Brain microvascular endothelial cell (primary cell): ENCODE measurements around the gene PFKL.
A peak's percentile ranks its signal among the peaks of the same experiment; 100 is the strongest.

Experiments
- DNase-seq: peaks from one replicate; pipeline ENCODE4 v3.0.0-alpha.2; 2020
- H3K27ac ChIP-seq: fragments of 250-450 bp; sonication (Bioruptor Pico); 2 replicates; pipeline ENCODE4 v1.5.1; 2020; ENCODE audit warnings: mild to moderate bottlenecking, moderate library complexity
- H3K27me3 ChIP-seq: fragments of 250-450 bp; sonication (Bioruptor Pico); replicated peaks from 2 replicates; pipeline ENCODE4 v1.5.1; 2020; ENCODE audit warnings: mild to moderate bottlenecking
- H3K36me3 ChIP-seq: fragments of 250-450 bp; sonication (Bioruptor Pico); replicated peaks from 2 replicates; pipeline ENCODE4 v1.5.1; 2020; ENCODE audit warnings: mild to moderate bottlenecking
- H3K4me3 ChIP-seq: 2 replicates; pipeline ENCODE4 v1.5.1; 2011; ENCODE audit warnings: low read depth, mild to moderate bottlenecking, control low read depth, low read length, moderate library complexity
- in situ Hi-C: cut with HindIII; loops from 2 replicates; pipeline ENCODE4 v1.10.0; 2017; ENCODE audit warnings: low sequenced_read_pairs, low pct_ligation_motif_present
- TF ChIP-seq, protein P1 (sequence below): IDR thresholded peaks from 2 replicates; pipeline ENCODE4 v1.5.1; 2011; ENCODE audit warnings: low read depth, mild to moderate bottlenecking, moderate library complexity, low read length, control low read depth, inconsistent platforms; ENCODE audit errors: missing control alignments

The PFKL gene

DNA sequence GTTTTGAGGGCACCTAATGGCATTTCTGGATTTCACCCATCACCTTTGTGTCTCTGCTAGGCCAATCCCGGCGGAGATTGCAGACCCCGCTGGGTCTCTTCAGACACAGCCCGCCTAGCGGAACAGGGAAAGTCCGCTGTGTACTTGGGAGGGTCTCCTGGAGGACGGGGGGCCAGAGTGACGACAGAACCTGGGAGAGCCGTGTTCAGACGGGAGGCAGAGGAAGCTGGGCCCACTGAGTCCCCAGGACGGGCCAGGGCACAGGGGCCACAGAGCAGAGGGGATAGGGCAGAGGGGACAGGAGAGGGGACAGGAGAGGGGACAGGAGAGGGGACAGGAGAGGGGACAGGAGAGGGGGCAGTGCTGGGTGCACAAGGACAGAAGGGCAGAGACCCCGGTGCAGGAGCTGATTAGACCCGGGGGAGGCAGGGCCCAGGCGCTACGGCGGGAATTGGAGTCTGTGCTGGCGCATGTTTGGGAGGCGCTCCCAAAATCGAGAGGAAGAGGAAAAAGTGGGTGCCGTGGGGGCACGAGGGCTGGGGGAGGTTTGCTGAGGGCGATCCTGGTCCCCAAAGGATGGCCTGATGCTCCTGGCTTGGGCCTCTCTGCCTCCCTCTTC, 66.2 kb downstream of the PFKL start:
- TF ChIP-seq, protein P1, sequence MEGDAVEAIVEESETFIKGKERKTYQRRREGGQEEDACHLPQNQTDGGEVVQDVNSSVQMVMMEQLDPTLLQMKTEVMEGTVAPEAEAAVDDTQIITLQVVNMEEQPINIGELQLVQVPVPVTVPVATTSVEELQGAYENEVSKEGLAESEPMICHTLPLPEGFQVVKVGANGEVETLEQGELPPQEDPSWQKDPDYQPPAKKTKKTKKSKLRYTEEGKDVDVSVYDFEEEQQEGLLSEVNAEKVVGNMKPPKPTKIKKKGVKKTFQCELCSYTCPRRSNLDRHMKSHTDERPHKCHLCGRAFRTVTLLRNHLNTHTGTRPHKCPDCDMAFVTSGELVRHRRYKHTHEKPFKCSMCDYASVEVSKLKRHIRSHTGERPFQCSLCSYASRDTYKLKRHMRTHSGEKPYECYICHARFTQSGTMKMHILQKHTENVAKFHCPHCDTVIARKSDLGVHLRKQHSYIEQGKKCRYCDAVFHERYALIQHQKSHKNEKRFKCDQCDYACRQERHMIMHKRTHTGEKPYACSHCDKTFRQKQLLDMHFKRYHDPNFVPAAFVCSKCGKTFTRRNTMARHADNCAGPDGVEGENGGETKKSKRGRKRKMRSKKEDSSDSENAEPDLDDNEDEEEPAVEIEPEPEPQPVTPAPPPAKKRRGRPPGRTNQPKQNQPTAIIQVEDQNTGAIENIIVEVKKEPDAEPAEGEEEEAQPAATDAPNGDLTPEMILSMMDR = no peak
- in situ Hi-C loops = no loop called here
- Histone ChIP-seq H3K27ac (no peak overlapping the region), H3K27me3 (no peaks in the 10 kb centered on the region), H3K4me3 (no peak overlapping the region), H3K36me3 (no peaks in the 10 kb centered on the region)
- no peak for DNase-seq

DNA sequence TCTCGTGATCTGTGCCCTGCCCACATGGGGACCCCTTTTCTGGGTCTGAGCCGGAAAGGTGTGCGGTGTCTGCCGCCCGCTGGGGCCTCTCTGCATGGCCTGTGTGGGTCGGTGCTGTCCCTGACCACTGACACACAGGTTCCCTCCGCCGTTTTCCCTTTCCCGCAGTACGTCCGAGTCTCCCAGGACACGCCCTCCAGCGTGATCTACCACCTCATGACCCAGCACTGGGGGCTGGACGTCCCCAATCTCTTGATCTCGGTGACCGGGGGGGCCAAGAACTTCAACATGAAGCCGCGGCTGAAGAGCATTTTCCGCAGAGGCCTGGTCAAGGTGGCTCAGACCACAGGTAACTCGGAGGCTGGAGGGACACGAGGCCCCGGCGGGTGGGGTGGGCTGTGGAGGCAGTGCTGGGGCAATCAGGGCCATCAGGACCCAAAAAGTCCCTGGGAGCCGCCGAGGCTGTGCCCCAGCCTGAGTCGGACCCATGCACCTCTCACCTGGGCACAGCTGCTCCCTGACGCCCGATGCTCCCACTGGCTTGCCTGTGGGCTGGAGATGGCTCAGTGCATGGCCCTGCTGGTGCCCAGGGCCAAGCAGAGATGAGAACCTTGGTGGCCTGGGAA, 66.8 kb downstream of the PFKL start:
- TF ChIP-seq, protein P1 = no peak
- DNase-seq = no peak
- H3K36me3 ChIP-seq = no peaks in the 10 kb centered on the region
- no peaks in the 10 kb centered on the region for H3K27me3 ChIP-seq
- in situ Hi-C loops = no loop called here
- H3K4me3 ChIP-seq = no peak overlapping the region
- H3K27ac ChIP-seq = no peak overlapping the region

DNA sequence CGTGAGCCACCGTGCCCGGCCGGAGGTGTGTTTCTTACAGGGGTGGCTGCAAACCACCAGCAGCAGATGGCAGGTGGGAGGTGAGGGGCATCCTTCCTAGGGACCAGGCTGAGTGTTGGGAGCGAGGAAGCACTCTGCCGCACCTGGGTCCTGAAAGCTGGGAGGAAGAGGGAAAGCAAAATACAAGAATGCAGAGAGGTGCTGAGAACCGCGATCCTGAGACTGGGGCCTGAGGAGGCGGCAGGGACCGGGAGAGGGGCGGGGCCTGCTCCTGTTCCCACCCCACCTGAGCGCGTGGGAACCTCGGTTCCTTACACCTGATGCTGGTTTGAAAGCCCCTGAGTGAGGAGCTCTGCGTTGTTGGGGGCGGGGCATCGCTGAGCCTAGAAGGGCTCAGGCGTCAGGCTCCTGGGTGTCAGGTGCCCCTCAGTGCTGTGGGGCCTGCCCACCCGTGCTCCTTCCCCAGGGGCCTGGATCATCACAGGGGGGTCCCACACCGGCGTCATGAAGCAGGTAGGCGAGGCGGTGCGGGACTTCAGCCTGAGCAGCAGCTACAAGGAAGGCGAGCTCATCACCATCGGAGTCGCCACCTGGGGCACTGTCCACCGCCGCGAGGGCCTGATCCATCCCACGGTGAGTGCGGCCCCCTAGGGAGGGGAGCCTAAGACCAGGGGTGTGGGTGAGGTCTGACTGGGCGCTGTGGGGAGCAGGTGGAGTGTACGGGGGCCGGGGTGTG, 69.0 kb downstream of the PFKL start:
- no peaks in the 10 kb centered on the region for H3K36me3 ChIP-seq
- TF ChIP-seq, protein P1 = no peak
- no peaks in the 10 kb centered on the region for H3K27me3 ChIP-seq
- H3K4me3 ChIP-seq = no peak overlapping the region
- no peak overlapping the region for H3K27ac ChIP-seq
- DNase-seq = no peak
- in situ Hi-C loops = no loop called here

DNA sequence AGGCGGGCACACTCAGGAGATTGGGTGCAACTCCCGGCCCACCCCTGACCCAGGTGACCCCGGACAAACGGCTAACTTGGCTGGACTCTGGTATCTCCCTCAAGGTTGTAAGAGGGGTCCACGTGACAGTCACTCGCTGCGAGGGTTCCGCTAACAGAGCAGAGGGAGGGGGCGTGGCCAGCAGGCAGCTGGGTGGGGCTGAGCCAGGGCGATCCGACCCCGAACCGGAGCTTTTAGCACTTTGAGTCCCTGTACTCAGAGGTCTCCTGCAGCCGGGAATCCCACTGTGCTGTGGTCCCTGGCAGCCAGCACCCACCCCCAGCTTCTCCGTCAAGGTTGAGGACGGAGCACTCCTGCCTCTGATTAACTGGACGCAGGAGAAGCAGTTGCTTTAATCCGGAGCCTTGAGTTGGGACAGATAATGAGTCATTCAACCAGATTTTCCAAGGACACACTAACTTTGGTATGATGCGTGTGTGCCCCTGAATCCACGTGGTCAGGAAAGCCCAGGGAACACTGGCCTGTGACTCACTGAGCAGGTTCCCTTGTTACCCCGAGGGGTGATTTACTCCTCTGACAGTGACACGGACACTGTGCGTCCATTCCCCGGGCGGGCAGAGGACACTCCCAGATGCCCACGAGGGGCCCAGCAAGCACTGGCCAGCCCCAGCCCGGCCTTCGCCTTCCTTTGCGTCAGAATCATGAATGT, 70.3 kb downstream of the PFKL start:
- H3K27me3 ChIP-seq = no peaks in the 10 kb centered on the region
- TF ChIP-seq, protein P1 = no peak
- in situ Hi-C loops = no loop called here
- H3K27ac ChIP-seq = no peak overlapping the region
- H3K36me3 ChIP-seq = no peaks in the 10 kb centered on the region
- no peak overlapping the region for H3K4me3 ChIP-seq
- peak; percentile 2 for DNase-seq

DNA sequence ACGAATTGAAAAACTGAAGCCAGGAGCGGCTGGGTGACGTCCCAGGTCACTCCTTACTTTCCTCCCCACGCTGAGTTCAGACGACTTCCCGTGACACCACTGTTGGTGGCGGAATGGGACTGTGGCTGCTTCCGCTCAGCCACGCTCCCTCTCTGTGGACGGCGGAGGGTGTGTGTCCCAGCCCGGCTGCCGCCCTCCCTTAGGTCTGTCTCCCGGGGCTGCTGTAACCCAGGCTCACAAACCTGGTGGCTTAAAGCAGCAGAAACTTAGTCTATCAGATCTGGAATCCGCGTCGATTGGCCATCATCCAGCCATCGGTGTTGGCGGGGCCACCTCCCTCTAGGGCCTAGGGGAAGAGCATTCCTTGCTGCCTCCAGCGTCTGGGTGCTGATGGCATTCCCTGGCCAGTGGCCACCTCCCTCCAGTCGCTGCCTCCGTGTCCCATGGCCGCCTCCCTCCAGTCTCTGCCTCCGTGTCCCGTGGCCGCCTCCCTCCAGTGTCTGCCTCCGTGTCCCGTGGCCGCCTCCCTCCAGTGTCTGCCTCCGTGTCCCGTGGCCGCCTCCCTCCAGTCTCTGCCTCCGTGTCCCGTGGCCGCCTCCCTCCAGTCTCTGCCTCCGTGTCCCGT, 71.0 kb downstream of the PFKL start:
- Histone ChIP-seq H3K36me3 (no peaks in the 10 kb centered on the region), H3K27me3 (no peaks in the 10 kb centered on the region), H3K4me3 (no peak overlapping the region), H3K27ac (no peak overlapping the region)
- in situ Hi-C loops = no loop called here
- no peak for DNase-seq
- TF ChIP-seq, protein P1 = no peak
